ENCODE measurements around the gene CYCS.

Gene CYCS

DNA sequence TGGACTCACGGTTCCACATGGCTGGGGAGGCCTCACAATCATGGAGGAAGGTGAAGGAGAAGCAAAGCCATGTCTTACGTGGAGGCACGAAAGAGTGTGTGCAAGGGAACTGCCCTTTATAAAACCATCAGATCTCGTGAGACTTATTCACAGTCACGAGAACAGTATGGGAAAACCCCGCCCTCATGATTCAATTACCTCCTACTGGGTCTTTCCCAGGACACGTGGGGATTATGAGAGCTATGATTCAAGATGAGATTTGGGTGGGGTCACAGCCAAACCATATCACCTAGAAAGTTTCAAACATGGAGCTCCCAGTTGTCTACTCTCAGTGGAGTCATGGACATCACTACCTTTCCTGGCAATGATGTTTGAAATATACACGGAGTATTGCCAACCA is 49.6 kb downstream of the CYCS start:
- TF ChIP-seq, protein P1, sequence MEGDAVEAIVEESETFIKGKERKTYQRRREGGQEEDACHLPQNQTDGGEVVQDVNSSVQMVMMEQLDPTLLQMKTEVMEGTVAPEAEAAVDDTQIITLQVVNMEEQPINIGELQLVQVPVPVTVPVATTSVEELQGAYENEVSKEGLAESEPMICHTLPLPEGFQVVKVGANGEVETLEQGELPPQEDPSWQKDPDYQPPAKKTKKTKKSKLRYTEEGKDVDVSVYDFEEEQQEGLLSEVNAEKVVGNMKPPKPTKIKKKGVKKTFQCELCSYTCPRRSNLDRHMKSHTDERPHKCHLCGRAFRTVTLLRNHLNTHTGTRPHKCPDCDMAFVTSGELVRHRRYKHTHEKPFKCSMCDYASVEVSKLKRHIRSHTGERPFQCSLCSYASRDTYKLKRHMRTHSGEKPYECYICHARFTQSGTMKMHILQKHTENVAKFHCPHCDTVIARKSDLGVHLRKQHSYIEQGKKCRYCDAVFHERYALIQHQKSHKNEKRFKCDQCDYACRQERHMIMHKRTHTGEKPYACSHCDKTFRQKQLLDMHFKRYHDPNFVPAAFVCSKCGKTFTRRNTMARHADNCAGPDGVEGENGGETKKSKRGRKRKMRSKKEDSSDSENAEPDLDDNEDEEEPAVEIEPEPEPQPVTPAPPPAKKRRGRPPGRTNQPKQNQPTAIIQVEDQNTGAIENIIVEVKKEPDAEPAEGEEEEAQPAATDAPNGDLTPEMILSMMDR (conservative IDR thresholded peaks at IDR 0.05; ENCODE audit: low read depth, low read length): no peak
- Histone ChIP-seq H3K4me3 (IDR thresholded peaks at IDR 0.05; ENCODE audit: insufficient read depth, low read depth, low read length) (no peak overlapping the region), H3K79me2 (ENCODE audit: insufficient read depth, low read depth) (no peaks in the 10 kb centered on the region), H3K36me3 (ENCODE audit: insufficient read depth) (no peaks in the 10 kb centered on the region), H2AFZ (ENCODE audit: low read depth) (no peak overlapping the region), H3K27ac (no peak overlapping the region), H3K4me1 (ENCODE audit: low read depth, poor library complexity, severe bottlenecking) (peaks cover 5% of the 10 kb centered on the region), H3K4me2 (no peak overlapping the region), H3K9ac (no peak overlapping the region), H3K27me3 (ENCODE audit: insufficient read depth, low read depth) (no peaks in the 10 kb centered on the region), H4K20me1 (ENCODE audit: insufficient read depth) (no peaks in the 10 kb centered on the region)

DNA sequence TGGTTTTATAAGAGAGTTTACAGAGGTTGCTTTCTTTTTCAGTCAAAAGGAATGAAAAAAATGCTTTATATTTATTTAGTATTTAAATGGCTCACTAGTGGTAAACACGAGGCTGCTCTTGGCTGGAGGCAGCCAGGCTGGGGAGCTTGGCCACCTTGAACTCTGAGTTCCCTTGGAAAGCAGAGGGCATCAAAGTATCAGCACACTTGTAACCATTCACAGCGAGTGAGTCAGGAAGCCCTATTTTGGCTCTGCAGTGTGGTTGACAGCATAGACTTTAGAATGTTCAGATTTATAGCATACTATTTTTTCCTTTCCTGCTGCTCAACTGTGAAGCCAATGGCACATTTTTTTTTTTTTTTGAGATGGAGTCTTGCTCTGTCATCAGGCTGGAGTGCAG is 51.6 kb downstream of the CYCS start:
- H3K4me2 ChIP-seq: no peak overlapping the region
- peaks cover 10% of the 10 kb centered on the region for H3K4me1 ChIP-seq (ENCODE audit: low read depth, poor library complexity, severe bottlenecking)
- H3K27me3 ChIP-seq (ENCODE audit: insufficient read depth, low read depth): no peaks in the 10 kb centered on the region
- no peaks in the 10 kb centered on the region for H4K20me1 ChIP-seq (ENCODE audit: insufficient read depth)
- no peaks in the 10 kb centered on the region for H3K36me3 ChIP-seq (ENCODE audit: insufficient read depth)
- no peak overlapping the region for H3K4me3 ChIP-seq (IDR thresholded peaks at IDR 0.05; ENCODE audit: insufficient read depth, low read depth, low read length)
- TF ChIP-seq, protein P1 (conservative IDR thresholded peaks at IDR 0.05; ENCODE audit: low read depth, low read length): no peak
- no peak overlapping the region for H3K27ac ChIP-seq
- no peak overlapping the region for H2AFZ ChIP-seq (ENCODE audit: low read depth)
- H3K9ac ChIP-seq: no peak overlapping the region
- H3K79me2 ChIP-seq (ENCODE audit: insufficient read depth, low read depth): no peaks in the 10 kb centered on the region
